OCI-LY1 (cell line): Measurements from ENCODE around the gene MUC2.

Source experiments
- EZH2 ChIP-seq: fragments of 200-600 bp; sonication (generic), shearing (Covaris generic); IDR thresholded peaks from 2 replicates; pipeline ENCODE4 v1.8.0; 2017; ENCODE audit warnings: borderline replicate concordance, mixed run types, mild to moderate bottlenecking, antibody characterized with exemption, low read length, moderate library complexity, mixed read lengths
- TF ChIP-seq, protein P1 (sequence below): fragments of 200-600 bp; sonication (generic), shearing (Covaris generic); IDR thresholded peaks from 2 replicates; pipeline ENCODE4 v1.5.1; 2017; ENCODE audit warnings: mild to moderate bottlenecking, antibody characterized with exemption, low read length, moderate library complexity, mixed read lengths

DNA sequence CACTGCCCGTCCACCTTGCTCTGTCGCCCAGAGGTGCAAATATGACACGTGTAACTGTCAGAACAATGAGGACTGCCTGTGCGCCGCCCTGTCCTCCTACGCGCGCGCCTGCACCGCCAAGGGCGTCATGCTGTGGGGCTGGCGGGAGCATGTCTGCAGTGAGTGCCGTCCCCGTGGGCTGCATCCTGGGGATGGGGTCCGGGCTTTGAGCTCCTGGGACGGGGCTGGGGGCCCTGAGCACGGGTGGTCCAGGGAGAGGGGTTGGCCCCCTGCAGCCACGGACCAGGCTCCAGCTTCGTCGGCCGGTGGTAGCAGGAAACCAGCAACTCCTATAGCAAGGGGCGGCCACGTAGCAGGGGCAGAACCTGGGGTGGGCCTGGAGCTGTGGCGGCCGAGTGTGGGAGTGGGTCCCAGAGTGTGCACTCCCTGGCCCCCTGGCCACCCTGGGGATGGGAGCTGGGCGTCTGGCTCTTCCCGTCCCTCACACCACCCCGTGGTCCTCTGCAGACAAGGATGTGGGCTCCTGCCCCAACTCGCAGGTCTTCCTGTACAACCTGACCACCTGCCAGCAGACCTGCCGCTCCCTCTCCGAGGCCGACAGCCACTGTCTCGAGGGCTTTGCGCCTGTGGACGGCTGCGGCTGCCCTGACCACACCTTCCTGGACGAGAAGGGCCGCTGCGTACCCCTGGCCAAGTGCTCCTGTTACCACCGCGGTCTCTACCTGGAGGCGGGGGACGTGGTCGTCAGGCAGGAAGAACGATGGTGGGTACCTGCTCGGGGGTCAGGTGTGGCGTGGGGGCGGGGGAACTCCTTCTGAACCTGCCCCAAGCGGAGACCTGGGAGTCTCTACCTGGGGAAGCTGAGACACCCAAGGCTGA, 10.1 kb downstream of the MUC2 start:
- TF ChIP-seq, protein P1, sequence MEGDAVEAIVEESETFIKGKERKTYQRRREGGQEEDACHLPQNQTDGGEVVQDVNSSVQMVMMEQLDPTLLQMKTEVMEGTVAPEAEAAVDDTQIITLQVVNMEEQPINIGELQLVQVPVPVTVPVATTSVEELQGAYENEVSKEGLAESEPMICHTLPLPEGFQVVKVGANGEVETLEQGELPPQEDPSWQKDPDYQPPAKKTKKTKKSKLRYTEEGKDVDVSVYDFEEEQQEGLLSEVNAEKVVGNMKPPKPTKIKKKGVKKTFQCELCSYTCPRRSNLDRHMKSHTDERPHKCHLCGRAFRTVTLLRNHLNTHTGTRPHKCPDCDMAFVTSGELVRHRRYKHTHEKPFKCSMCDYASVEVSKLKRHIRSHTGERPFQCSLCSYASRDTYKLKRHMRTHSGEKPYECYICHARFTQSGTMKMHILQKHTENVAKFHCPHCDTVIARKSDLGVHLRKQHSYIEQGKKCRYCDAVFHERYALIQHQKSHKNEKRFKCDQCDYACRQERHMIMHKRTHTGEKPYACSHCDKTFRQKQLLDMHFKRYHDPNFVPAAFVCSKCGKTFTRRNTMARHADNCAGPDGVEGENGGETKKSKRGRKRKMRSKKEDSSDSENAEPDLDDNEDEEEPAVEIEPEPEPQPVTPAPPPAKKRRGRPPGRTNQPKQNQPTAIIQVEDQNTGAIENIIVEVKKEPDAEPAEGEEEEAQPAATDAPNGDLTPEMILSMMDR = no peak
- no peak for TF ChIP-seq EZH2
